Measurements from ENCODE around the gene ANXA8. TPM values are rescaled to one million over a fixed set of nuclear protein-coding genes. Genes with fewer than 3 reads are reported as not detected.
"Not testable (repeated sequence)": the region's sequence is repeated elsewhere in the genome, so short reads cannot be mapped to it uniquely, and the experiment has no call there.

Gene ANXA8, protein sequence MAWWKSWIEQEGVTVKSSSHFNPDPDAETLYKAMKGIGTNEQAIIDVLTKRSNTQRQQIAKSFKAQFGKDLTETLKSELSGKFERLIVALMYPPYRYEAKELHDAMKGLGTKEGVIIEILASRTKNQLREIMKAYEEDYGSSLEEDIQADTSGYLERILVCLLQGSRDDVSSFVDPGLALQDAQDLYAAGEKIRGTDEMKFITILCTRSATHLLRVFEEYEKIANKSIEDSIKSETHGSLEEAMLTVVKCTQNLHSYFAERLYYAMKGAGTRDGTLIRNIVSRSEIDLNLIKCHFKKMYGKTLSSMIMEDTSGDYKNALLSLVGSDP
- polyA plus RNA-seq (ENCODE audit: insufficient read length in 4 of 4): under 1 TPM in 1 of 4 donors, not detected in 3; 0.28 TPM

GRCh38 chr10:47483923-47484322, at the start of gene ANXA8:
TSS of gene ANXA8 (minus strand) at chr10:47484115. CDS start at chr10:47483933, 182 bp downstream.
- DNase-seq (ENCODE audit: low read depth in 4 of 4, low spot score in 2 of 4): not testable (repeated sequence)

- not testable (repeated sequence) for DNase-seq (ENCODE audit: low read depth in 4 of 4, low spot score in 2 of 4)
Measured at GRCh38 chr10:47523475-47523874, 39.6 kb upstream of the ANXA8 start, which contains the start of gene AGAP9. TSS of gene AGAP9 (minus strand) at chr10:47523638. CDS start at chr10:47523526, 112 bp downstream.

DNA sequence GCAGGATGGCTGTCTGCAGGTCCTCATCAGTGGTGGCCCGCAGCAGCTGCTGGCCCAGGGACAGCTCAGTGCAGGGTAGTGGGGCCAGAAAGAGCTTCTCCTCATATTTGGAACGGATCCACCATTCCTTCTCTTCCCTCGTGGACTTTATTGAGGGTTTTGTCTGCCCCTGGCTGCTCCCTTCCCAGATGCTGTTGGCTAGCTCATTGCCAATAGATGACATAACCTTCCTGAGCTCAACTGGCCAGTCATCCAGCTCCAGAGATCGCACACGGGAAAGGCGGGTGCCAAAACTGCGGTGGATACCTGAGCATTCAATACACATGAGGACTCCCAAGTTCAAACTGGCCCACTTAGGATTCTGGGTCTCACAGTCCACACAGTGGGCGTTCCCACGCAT, 18.4 kb upstream of the ANXA8 start:
- DNase-seq (ENCODE audit: low read depth in 4 of 4, low spot score in 2 of 4): not testable (repeated sequence)

DNA sequence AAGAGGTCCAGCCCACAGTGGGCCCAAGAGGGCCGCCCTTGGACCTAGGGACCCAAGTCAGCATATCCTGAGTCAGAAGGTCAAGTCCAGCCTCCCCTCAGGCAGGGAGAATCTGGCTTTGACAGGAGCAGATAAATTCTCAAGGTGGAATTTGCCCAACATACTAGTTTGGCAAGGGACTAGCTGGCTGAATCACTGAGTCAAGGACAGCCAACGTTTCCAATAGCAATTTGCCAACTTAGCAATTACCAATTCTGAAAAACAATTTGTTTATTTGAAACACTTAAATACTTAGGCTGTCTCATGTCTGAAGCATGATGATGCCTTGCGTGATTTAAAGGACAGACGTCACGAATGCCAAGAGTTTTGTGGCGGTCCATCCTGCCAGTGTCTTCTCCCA, 10.3 kb upstream of the ANXA8 start:
- not testable (repeated sequence) for DNase-seq (ENCODE audit: low read depth in 4 of 4, low spot score in 2 of 4)

DNA sequence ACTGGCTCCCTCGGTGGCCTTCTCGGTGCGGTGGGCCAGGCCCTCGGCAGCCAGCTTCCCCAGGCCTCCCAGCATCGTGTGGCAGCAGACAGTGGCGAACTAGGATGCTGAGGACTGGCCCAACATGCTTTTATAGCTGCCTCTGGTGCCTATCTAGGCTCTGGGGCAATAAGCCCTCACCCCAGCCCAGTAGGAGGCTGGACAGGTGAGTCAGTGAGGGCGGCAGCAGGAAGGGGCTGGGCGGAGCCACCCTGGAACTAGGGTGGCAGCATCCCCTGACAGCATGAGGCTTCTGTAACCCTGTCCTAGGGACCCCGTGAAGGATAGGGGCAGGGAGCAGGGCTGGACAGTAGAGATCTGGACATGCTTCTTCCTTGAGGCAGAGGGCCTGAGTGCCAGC, 7.7 kb upstream of the ANXA8 start, which contains the start of gene FAM25G:
Gene FAM25G, minus strand, starts transcription at position 101 of the 400 bp plus-strand sequence. Its CDS starts 26 bp downstream, at position 75.
- not testable (repeated sequence) for DNase-seq (ENCODE audit: low read depth in 4 of 4, low spot score in 2 of 4)

- not testable (repeated sequence) for DNase-seq (ENCODE audit: low read depth in 4 of 4, low spot score in 2 of 4)
Measured at GRCh38 chr10:47489630-47490029, 5.7 kb upstream of the ANXA8 start.

- DNase-seq (ENCODE audit: low read depth in 4 of 4, low spot score in 2 of 4): not testable (repeated sequence)
Measured at GRCh38 chr10:47485943-47486342, 2.0 kb upstream of the ANXA8 start.

- DNase-seq (ENCODE audit: low read depth in 4 of 4, low spot score in 2 of 4): not testable (repeated sequence)
Measured at GRCh38 chr10:47484786-47485185, 871 bp upstream of the ANXA8 start.

GRCh38 chr10:47482367-47482766, 1.5 kb downstream of the ANXA8 start:
- DNase-seq (ENCODE audit: low read depth in 4 of 4, low spot score in 2 of 4): not testable (repeated sequence)

GRCh38 chr10:47481768-47482181, 2.1 kb downstream of the ANXA8 start:
- DNase-seq (ENCODE audit: low read depth in 4 of 4, low spot score in 2 of 4): not testable (repeated sequence)

DNA sequence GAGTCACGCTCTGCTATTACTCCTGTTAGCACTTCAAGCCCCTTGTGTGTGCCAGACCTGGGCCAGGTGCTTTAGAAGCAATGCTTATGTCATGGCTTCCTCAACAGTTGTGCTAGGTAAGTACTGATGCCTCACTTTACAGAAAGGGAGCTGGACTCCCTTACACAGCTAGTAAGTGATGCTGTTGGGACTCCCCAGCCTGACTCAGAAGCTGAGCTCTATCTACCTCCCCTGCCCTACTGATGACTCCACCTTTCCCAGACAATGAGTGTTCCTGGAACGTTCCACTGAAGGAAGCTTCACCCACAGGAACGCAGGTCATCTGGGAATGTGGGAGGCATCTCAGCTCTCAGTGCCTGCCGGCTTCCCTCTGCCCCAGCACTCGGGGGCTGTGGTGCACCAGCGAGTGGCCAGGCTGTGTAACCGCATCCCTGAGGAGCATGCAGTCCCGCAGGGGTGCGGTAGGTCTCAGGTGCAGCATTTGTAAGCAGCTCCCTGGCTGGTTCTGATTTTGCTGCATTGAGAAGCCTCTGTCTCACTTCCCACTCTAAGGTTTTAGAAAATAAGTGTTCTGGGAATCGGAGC, 2.6 kb downstream of the ANXA8 start:
- not testable (repeated sequence) for DNase-seq (ENCODE audit: low read depth in 4 of 4, low spot score in 2 of 4)

- DNase-seq (ENCODE audit: low read depth in 4 of 4, low spot score in 2 of 4): not testable (repeated sequence)
Measured at GRCh38 chr10:47480133-47480532, 3.8 kb downstream of the ANXA8 start.

- DNase-seq (ENCODE audit: low read depth in 4 of 4, low spot score in 2 of 4): not testable (repeated sequence)
Measured at GRCh38 chr10:47478114-47478513, 5.8 kb downstream of the ANXA8 start.

DNA sequence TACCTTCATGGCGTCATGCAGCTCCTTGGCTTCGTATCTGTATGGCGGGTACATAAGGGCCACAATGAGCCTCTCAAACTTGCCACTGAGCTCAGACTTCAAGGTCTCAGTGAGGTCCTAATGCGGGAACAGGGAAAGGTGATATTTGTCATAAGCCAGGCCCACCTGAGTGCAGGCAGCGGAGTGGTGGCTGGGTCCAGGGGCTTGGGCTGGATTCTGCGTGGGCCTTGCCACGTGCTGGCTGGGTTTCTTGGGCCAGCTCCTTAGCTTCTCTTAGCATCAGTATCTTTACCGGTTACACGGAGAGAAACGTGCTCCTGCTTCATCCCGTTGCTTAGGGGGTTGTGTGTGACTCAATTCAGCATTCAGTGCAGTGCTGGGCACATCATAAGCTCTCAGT, 6.8 kb downstream of the ANXA8 start:
- not testable (repeated sequence) for DNase-seq (ENCODE audit: low read depth in 4 of 4, low spot score in 2 of 4)

- not testable (repeated sequence) for DNase-seq (ENCODE audit: low read depth in 4 of 4, low spot score in 2 of 4)
Measured at GRCh38 chr10:47475101-47475500, 8.8 kb downstream of the ANXA8 start.

DNA sequence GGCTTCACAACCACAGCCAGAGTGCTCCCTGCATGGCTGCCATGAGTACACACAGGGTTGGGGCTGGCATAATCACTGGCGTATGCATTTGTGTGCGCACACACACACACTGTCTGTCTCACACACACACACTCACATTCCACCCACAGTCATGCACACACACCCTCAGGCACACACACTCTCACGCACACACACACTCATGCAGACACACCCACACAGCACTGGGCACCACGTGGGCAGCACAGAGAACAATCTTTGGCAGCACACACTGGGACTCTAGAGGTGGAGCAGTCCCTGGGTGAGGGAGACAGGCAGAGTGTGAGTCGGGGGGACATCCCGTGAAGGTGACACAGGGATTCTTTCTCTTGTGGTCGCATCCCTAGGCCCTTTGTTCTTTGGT, 10.4 kb downstream of the ANXA8 start:
- not testable (repeated sequence) for DNase-seq (ENCODE audit: low read depth in 4 of 4, low spot score in 2 of 4)

DNA sequence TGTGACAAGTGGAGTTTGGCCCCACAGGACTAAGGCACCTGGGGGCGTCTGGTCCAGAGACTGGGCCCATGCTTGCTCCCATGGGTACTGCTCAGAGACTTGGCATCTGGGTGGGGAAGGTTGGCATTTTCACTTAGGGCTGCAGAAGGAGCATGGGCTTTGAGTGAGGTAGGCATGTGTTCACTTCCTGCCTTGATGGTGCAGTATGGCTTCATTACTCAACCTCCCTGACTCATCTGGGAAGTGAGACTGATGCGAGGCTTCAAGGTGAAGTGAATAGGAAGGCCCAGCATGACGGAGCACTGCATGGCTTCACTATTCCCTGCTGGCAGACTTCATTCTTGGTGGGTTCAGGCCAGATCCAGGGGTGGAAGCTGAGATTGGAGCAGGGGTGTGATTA, 11.3 kb downstream of the ANXA8 start:
- DNase-seq (ENCODE audit: low read depth in 4 of 4, low spot score in 2 of 4): not testable (repeated sequence)

- DNase-seq (ENCODE audit: low read depth in 4 of 4, low spot score in 2 of 4): not testable (repeated sequence)
Measured at GRCh38 chr10:47472072-47472471, 11.8 kb downstream of the ANXA8 start.

- not testable (repeated sequence) for DNase-seq (ENCODE audit: low read depth in 4 of 4, low spot score in 2 of 4)
Measured at GRCh38 chr10:47468731-47469528, 15.0 kb downstream of the ANXA8 start.

DNA sequence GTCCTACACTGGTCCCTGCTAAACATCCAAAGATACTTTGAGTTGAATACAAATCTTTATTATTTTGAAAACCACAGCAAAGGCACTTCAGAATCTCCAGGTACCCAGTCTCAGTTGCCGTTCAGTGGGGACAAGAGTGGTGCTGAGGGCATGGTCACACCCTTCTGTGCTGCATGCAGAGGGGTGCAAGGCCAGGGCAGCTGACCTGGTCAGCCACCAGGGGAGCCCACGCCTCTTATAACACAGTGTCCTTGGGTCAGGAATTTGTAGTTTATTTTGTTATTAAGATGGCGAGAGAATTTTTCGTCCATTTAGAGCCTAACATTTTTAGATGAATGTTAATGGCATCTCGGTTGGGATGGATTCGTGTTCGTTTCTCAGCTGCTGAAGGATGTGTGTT, 16.0 kb downstream of the ANXA8 start:
- not testable (repeated sequence) for DNase-seq (ENCODE audit: low read depth in 4 of 4, low spot score in 2 of 4)

DNA sequence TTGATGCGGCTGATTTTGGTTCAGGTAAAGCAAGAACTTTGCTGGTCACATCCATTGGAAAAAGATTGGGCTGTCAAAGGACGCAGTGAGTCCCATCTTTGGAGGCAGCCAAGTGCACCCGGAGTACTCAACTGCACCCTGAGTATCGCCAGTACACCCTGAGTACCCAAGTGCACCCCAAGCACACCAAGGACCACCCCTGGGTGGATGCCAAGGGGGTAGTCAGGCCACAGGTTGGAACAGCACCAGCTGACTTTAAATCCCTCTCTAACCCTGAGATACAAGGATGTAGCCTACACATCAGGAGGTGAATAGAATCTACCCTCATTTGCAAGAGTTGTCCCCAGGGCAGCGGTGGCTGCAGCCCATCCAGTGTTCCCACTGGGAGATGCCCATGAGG, 16.5 kb downstream of the ANXA8 start:
- DNase-seq (ENCODE audit: low read depth in 4 of 4, low spot score in 2 of 4): not testable (repeated sequence)
